ENCODE data around the gene SSTR5. TPM values are rescaled to one million over a fixed set of nuclear protein-coding genes. Genes with fewer than 3 reads are reported as not detected.

Gene SSTR5
- total and polyA plus RNA-seq, 4 donors: not detected

DNA sequence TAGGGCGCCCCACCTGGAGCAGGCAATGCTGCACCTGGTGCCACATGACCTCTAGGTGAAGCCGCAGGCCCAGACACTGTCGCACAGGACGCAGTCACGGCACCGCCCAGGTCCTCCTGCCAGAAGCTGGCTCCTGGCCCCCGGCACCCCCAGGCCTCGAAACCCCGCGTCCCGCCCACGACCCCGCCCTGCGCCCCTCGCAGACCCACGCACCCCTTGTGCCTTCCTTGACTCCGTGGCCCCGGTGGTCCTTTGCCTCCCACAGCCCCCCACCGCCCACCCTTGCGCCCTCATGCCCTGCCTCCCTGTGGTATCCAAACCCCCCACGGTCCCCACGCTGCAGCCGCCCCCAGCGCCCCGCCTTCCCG is 29.8 kb downstream of the SSTR5 start:
- Histone ChIP-seq H3K36me3 (ENCODE audit: control insufficient read depth in 4 of 4, insufficient read depth in 3 of 4, low read depth in 1 of 4, low read length in 3 of 4) (no peaks in the 10 kb centered on the region), H3K27ac (ENCODE audit: low read depth in 1 of 2, low read length in 2 of 2) (no peak overlapping the region), H3K27me3 (ENCODE audit: control insufficient read depth in 4 of 4, insufficient read depth in 4 of 4, low read length in 3 of 4) (peaks cover 0 to 6% (median 1%) of the 10 kb centered on the region in 4 donors), H3K4me1 (ENCODE audit: control insufficient read depth in 4 of 4, insufficient read depth in 4 of 4, low read length in 3 of 4) (peaks cover 0 to 5% (median 0%) of the 10 kb centered on the region in 4 donors), H3K9ac (ENCODE audit: low read depth in 1 of 2, low read length in 2 of 2) (no peak overlapping the region), H3K9me3 (ENCODE audit: control insufficient read depth in 4 of 4, low read length in 3 of 4) (no peaks in the 10 kb centered on the region), H3K4me3 (ENCODE audit: low read depth in 1 of 3, low read length in 3 of 3) (no peak overlapping the region)
- 49% methylated on average over 26 of the region's 26 CpGs for WGBS
- TF ChIP-seq HNF4G (IDR thresholded peaks at IDR 0.05) (no peak), HNF4A (conservative IDR thresholded peaks at IDR 0.05) (no peak), FOXA1 (IDR thresholded peaks at IDR 0.05) (no peak), EGR1 (IDR thresholded peaks at IDR 0.05; ENCODE audit: low read depth in 2 of 2) (no peak), JUND (IDR thresholded peaks at IDR 0.05) (no peak), GABPA (IDR thresholded peaks at IDR 0.05 in 1 of 2, conservative IDR thresholded peaks at IDR 0.05 in 1 of 2) (no peak), RXRA (IDR thresholded peaks at IDR 0.05) (no peak), RAD21 (IDR thresholded peaks at IDR 0.05) (no peak), YY1 (IDR thresholded peaks at IDR 0.05) (no peak), SP1 (IDR thresholded peaks at IDR 0.05) (no peak), TAF1 (conservative IDR thresholded peaks at IDR 0.05) (no peak), NR2F2 (IDR thresholded peaks at IDR 0.05) (no peak), FOXA2 (IDR thresholded peaks at IDR 0.05) (no peak)
- TF ChIP-seq, protein P1, sequence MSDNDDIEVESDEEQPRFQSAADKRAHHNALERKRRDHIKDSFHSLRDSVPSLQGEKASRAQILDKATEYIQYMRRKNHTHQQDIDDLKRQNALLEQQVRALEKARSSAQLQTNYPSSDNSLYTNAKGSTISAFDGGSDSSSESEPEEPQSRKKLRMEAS (IDR thresholded peaks at IDR 0.05): no peak
- TF ChIP-seq, protein P2, sequence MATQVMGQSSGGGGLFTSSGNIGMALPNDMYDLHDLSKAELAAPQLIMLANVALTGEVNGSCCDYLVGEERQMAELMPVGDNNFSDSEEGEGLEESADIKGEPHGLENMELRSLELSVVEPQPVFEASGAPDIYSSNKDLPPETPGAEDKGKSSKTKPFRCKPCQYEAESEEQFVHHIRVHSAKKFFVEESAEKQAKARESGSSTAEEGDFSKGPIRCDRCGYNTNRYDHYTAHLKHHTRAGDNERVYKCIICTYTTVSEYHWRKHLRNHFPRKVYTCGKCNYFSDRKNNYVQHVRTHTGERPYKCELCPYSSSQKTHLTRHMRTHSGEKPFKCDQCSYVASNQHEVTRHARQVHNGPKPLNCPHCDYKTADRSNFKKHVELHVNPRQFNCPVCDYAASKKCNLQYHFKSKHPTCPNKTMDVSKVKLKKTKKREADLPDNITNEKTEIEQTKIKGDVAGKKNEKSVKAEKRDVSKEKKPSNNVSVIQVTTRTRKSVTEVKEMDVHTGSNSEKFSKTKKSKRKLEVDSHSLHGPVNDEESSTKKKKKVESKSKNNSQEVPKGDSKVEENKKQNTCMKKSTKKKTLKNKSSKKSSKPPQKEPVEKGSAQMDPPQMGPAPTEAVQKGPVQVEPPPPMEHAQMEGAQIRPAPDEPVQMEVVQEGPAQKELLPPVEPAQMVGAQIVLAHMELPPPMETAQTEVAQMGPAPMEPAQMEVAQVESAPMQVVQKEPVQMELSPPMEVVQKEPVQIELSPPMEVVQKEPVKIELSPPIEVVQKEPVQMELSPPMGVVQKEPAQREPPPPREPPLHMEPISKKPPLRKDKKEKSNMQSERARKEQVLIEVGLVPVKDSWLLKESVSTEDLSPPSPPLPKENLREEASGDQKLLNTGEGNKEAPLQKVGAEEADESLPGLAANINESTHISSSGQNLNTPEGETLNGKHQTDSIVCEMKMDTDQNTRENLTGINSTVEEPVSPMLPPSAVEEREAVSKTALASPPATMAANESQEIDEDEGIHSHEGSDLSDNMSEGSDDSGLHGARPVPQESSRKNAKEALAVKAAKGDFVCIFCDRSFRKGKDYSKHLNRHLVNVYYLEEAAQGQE (IDR thresholded peaks at IDR 0.05): no peak
- TF ChIP-seq, protein P3, sequence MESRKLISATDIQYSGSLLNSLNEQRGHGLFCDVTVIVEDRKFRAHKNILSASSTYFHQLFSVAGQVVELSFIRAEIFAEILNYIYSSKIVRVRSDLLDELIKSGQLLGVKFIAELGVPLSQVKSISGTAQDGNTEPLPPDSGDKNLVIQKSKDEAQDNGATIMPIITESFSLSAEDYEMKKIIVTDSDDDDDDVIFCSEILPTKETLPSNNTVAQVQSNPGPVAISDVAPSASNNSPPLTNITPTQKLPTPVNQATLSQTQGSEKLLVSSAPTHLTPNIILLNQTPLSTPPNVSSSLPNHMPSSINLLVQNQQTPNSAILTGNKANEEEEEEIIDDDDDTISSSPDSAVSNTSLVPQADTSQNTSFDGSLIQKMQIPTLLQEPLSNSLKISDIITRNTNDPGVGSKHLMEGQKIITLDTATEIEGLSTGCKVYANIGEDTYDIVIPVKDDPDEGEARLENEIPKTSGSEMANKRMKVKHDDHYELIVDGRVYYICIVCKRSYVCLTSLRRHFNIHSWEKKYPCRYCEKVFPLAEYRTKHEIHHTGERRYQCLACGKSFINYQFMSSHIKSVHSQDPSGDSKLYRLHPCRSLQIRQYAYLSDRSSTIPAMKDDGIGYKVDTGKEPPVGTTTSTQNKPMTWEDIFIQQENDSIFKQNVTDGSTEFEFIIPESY (IDR thresholded peaks at IDR 0.05): no peak
- TF ChIP-seq, protein P4, sequence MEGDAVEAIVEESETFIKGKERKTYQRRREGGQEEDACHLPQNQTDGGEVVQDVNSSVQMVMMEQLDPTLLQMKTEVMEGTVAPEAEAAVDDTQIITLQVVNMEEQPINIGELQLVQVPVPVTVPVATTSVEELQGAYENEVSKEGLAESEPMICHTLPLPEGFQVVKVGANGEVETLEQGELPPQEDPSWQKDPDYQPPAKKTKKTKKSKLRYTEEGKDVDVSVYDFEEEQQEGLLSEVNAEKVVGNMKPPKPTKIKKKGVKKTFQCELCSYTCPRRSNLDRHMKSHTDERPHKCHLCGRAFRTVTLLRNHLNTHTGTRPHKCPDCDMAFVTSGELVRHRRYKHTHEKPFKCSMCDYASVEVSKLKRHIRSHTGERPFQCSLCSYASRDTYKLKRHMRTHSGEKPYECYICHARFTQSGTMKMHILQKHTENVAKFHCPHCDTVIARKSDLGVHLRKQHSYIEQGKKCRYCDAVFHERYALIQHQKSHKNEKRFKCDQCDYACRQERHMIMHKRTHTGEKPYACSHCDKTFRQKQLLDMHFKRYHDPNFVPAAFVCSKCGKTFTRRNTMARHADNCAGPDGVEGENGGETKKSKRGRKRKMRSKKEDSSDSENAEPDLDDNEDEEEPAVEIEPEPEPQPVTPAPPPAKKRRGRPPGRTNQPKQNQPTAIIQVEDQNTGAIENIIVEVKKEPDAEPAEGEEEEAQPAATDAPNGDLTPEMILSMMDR (IDR thresholded peaks at IDR 0.05; ENCODE audit: low read depth, low read length, missing input control): no peak
- TF ChIP-seq, protein P5, sequence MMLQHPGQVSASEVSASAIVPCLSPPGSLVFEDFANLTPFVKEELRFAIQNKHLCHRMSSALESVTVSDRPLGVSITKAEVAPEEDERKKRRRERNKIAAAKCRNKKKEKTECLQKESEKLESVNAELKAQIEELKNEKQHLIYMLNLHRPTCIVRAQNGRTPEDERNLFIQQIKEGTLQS (IDR thresholded peaks at IDR 0.05): no peak
- no peak for DNase-seq (ENCODE audit: low spot score)

All from liver (tissue), 9 donors.